ENCODE results near the gene FAM20B.

GRCh38 chr1:179026813-179027669 is 1.3 kb downstream of the FAM20B start:
- TF ChIP-seq CTCF (IDR thresholded peaks at IDR 0.05 in 4 of 5, conservative IDR thresholded peaks at IDR 0.05 in 1 of 5): no peak
- no peak for TF ChIP-seq POLR2A (IDR thresholded peaks at IDR 0.05)

Measured in gastrocnemius medialis (tissue), 4 donors.